GM12878 (cell line): ENCODE measurements around the gene HYAL1. TPM values are rescaled to one million over a fixed set of nuclear protein-coding genes. Genes with fewer than 3 reads are reported as not detected.

Source experiments
- CEBPB ChIP-seq, 2 experiments: fragments of 150-350 bp in 1 of 2; IDR thresholded peaks; 2 replicates each; pipeline ENCODE4 v1.6.1; 2012 to 2014; ENCODE audit warnings: low read depth in 2 of 2, low read length in 2 of 2, borderline replicate concordance in 1 of 2, inconsistent platforms in 1 of 2
- CEBPZ ChIP-seq: fragments of 150-350 bp; IDR thresholded peaks from 2 replicates; pipeline ENCODE4 v1.6.1; 2016; ENCODE audit warnings: low read depth, low read length
- CHD1 ChIP-seq: IDR thresholded peaks from 2 replicates; pipeline ENCODE4 v1.6.1; 2012; ENCODE audit warnings: low read depth, low read length, improper control_type of control experiment
- IKZF1 ChIP-seq: fragments of 450-650 bp; conservative IDR thresholded peaks from 2 replicates; pipeline ENCODE4 v1.6.1; 2017; ENCODE audit warnings: antibody characterized with exemption, mild to moderate bottlenecking
- IKZF2 ChIP-seq, 2 experiments: fragments of 450-650 bp; IDR thresholded peaks; 2 replicates each; pipeline ENCODE4 v1.6.1; 2017; ENCODE audit warnings: mild to moderate bottlenecking in 2 of 2, moderate library complexity in 2 of 2
- SMARCA5 ChIP-seq: fragments of 450-650 bp; IDR thresholded peaks from 2 replicates; pipeline ENCODE4 v1.6.1; 2017; ENCODE audit warnings: mild to moderate bottlenecking
- SUZ12 ChIP-seq: fragments of 200-600 bp; sonication (generic); IDR thresholded peaks from one replicate; pipeline ENCODE4 v1.6.1; 2018; ENCODE audit warnings: antibody characterized with exemption, mild to moderate bottlenecking; ENCODE audit not compliant: unreplicated experiment
- TCF12 ChIP-seq: IDR thresholded peaks from 2 replicates; pipeline ENCODE4 v1.6.1; 2011; ENCODE audit warnings: low read depth, mild to moderate bottlenecking, low read length
- ZSCAN29 ChIP-seq: fragments of 450-650 bp; IDR thresholded peaks from 2 replicates; pipeline ENCODE4 v1.6.1; 2017; ENCODE audit warnings: mild to moderate bottlenecking, moderate library complexity
- polyA plus RNA-seq, 11 experiments: library from polyadenylated mRNA; depleted of rRNA in 4 of 11; unstranded in 6 of 11; stranded (reverse) in 5 of 11; fragments of >200 nt; fragmentation: Nextera tagmentation in 4 of 11; fragmentation: Illumina TruSeq in 1 of 11; extraction: Ambion mirVana in 4 of 11; extraction: Trizol in 1 of 11; gene quantifications; 1 replicate in 1 of 11; 2 replicates in 10 of 11; pipeline versions ENCODE4 v1.2.1 to v1.2.3, GENCODE V29; 2011 to 2016; ENCODE audit warnings: inconsistent platforms in 2 of 11, missing spikeins in 2 of 11, low read depth in 1 of 11
- total RNA-seq, 4 experiments: library from RNA; depleted of rRNA in 3 of 4; stranded (reverse); fragments of >200 nt in 3 of 4; fragmentation: Illumina TruSeq in 1 of 4; extraction: Trizol in 1 of 4; gene quantifications; 2 replicates each; pipeline versions ENCODE4 v1.2.1 to v1.2.3, GENCODE V29; 2013 to 2021
- TF ChIP-seq, protein P1 (sequence below): fragments of 450-650 bp; formaldehyde crosslinking; IDR thresholded peaks from 2 replicates; pipeline ENCODE4 v1.4.0; 2020; ENCODE audit warnings: mild to moderate bottlenecking, moderate library complexity
- TF ChIP-seq, protein P2 (sequence below): fragments of 450-650 bp; IDR thresholded peaks from 2 replicates; pipeline ENCODE4 v1.6.1; 2014; ENCODE audit warnings: mild to moderate bottlenecking
- TF ChIP-seq, protein P3 (sequence below): fragments of 450-650 bp; IDR thresholded peaks from 2 replicates; pipeline ENCODE4 v1.6.1; 2017; ENCODE audit warnings: mild to moderate bottlenecking, low read depth, inconsistent platforms; ENCODE audit not compliant: poor library complexity, severe bottlenecking

HYAL1 gene
- total and polyA plus RNA-seq, 10 of the 15 experiments (the other 5 are each of a cell fraction or from before 2014, with no cell fraction given), result 0.04 to 0.55 (median 0.18) TPM; not detected in 2

GRCh38 chr3:50336452-50337174 lies 33.2 kb upstream of the HYAL1 start (continued):
- TF ChIP-seq, protein P1, sequence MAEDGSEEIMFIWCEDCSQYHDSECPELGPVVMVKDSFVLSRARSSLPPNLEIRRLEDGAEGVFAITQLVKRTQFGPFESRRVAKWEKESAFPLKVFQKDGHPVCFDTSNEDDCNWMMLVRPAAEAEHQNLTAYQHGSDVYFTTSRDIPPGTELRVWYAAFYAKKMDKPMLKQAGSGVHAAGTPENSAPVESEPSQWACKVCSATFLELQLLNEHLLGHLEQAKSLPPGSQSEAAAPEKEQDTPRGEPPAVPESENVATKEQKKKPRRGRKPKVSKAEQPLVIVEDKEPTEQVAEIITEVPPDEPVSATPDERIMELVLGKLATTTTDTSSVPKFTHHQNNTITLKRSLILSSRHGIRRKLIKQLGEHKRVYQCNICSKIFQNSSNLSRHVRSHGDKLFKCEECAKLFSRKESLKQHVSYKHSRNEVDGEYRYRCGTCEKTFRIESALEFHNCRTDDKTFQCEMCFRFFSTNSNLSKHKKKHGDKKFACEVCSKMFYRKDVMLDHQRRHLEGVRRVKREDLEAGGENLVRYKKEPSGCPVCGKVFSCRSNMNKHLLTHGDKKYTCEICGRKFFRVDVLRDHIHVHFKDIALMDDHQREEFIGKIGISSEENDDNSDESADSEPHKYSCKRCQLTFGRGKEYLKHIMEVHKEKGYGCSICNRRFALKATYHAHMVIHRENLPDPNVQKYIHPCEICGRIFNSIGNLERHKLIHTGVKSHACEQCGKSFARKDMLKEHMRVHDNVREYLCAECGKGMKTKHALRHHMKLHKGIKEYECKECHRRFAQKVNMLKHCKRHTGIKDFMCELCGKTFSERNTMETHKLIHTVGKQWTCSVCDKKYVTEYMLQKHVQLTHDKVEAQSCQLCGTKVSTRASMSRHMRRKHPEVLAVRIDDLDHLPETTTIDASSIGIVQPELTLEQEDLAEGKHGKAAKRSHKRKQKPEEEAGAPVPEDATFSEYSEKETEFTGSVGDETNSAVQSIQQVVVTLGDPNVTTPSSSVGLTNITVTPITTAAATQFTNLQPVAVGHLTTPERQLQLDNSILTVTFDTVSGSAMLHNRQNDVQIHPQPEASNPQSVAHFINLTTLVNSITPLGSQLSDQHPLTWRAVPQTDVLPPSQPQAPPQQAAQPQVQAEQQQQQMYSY (CRISPR knock-in tag), result no peak
- TF ChIP-seq IKZF1 (0 out of 2 replicates have a peak, but pooled peaks have one; percentile 13), TCF12 (0 out of 2 replicates have a peak, but pooled peaks have one; percentile 9), CEBPB (IDR thresholded peaks at IDR 0.05; ENCODE audit: borderline replicate concordance in 1 of 2, low read depth in 2 of 2, low read length in 2 of 2) (no peak), CEBPZ (no peak), IKZF2 (IDR thresholded peaks at IDR 0.05) (0 out of 4 replicates have a peak, but pooled peaks of 1 of the 2 experiments have one; percentile 12), SMARCA5 (peak; percentile 86; the same call in 1 of the 2 replicates), CHD1 (no peak), ZSCAN29 (no peak), SUZ12 (no peak)
- TF ChIP-seq, protein P2, sequence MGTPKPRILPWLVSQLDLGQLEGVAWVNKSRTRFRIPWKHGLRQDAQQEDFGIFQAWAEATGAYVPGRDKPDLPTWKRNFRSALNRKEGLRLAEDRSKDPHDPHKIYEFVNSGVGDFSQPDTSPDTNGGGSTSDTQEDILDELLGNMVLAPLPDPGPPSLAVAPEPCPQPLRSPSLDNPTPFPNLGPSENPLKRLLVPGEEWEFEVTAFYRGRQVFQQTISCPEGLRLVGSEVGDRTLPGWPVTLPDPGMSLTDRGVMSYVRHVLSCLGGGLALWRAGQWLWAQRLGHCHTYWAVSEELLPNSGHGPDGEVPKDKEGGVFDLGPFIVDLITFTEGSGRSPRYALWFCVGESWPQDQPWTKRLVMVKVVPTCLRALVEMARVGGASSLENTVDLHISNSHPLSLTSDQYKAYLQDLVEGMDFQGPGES, result no peak
- TF ChIP-seq, protein P3, sequence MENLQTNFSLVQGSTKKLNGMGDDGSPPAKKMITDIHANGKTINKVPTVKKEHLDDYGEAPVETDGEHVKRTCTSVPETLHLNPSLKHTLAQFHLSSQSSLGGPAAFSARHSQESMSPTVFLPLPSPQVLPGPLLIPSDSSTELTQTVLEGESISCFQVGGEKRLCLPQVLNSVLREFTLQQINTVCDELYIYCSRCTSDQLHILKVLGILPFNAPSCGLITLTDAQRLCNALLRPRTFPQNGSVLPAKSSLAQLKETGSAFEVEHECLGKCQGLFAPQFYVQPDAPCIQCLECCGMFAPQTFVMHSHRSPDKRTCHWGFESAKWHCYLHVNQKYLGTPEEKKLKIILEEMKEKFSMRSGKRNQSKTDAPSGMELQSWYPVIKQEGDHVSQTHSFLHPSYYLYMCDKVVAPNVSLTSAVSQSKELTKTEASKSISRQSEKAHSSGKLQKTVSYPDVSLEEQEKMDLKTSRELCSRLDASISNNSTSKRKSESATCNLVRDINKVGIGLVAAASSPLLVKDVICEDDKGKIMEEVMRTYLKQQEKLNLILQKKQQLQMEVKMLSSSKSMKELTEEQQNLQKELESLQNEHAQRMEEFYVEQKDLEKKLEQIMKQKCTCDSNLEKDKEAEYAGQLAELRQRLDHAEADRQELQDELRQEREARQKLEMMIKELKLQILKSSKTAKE, result no peak
- TF ChIP-seq, all 136 proteins: peak for 6
